Thoracic aorta (tissue), 2 donors: ENCODE results near the gene AGXT. TPM values are rescaled to one million over a fixed set of nuclear protein-coding genes. Genes with fewer than 3 reads are reported as not detected.

ENCODE experiments used
- ATAC-seq: fragments of 150-250 bp; one replicate; pipeline ENCODE4 v1.8.0; 2017; ENCODE audit warnings: low read depth; ENCODE audit not compliant: insufficient number of reproducible peaks, low FRiP score
- DNase-seq: peaks from one replicate; pipeline ENCODE4 v3.0.0-alpha.2; 2020; ENCODE audit warnings: low spot score
- H3K27ac ChIP-seq, 2 donors: fragments of 200-600 bp; sonication (generic); 1 replicate in 1 of 2; 2 replicates in 1 of 2; pipeline ENCODE4 v1.5.1; 2016; ENCODE audit warnings: mild to moderate bottlenecking in 2 of 2, moderate library complexity in 2 of 2
- H3K27me3 ChIP-seq: fragments of 200-600 bp; sonication (generic); replicated peaks from 2 replicates; pipeline ENCODE4 v1.6.0; 2016; ENCODE audit warnings: mild to moderate bottlenecking; ENCODE audit not compliant: insufficient read depth
- H3K36me3 ChIP-seq: fragments of 200-600 bp; sonication (generic); one replicate; pipeline ENCODE4 v1.5.1; 2016
- H3K4me1 ChIP-seq, 2 donors: fragments of 200-600 bp; sonication (generic); 1 replicate in 1 of 2; 2 replicates in 1 of 2; pipeline versions ENCODE4 v1.5.1 to v1.6.0; 2016; ENCODE audit warnings: low read depth in 2 of 2, mild to moderate bottlenecking in 1 of 2; ENCODE audit not compliant: control insufficient read depth in 1 of 2
- H3K4me3 ChIP-seq: fragments of 200-600 bp; sonication (generic); 2 replicates; pipeline ENCODE4 v1.5.1; 2016; ENCODE audit warnings: mild to moderate bottlenecking
- H3K9me3 ChIP-seq: fragments of 200-600 bp; sonication (generic); 2 replicates; pipeline ENCODE4 v1.5.1; 2016
- CTCF ChIP-seq: fragments of 200-600 bp; sonication (generic); IDR thresholded peaks from one replicate; pipeline ENCODE4 v1.5.1; 2019; ENCODE audit warnings: antibody characterized with exemption
- total RNA-seq, 2 donors: library from RNA; depleted of rRNA; stranded (reverse); fragments of >200 nt; gene quantifications; one replicate each; pipeline versions ENCODE4 v1.1.0 to v1.2.3, GENCODE V29; 2016

AGXT gene
- total RNA-seq, 2 donors from 2014 or later: not detected

- Histone ChIP-seq H3K36me3 (no peaks in the 10 kb centered on the region), H3K4me3 (no peak overlapping the region), H3K27me3 (no peaks in the 10 kb centered on the region), H3K27ac (no peak overlapping the region), H3K9me3 (no peaks in the 10 kb centered on the region), H3K4me1 (no peaks in the 10 kb centered on the region)
- DNase-seq: no peak
- ATAC-seq: no peak
- TF ChIP-seq CTCF: no peak
Observed at GRCh38 chr2:240857039-240858008, 11.3 kb upstream of the AGXT start.

- Histone ChIP-seq H3K4me1 (no peaks in the 10 kb centered on the region), H3K9me3 (no peaks in the 10 kb centered on the region), H3K27me3 (no peaks in the 10 kb centered on the region), H3K4me3 (no peak overlapping the region), H3K27ac (no peak overlapping the region), H3K36me3 (no peaks in the 10 kb centered on the region)
- no peak for TF ChIP-seq CTCF
- no peak for DNase-seq
- no peak for ATAC-seq
Observed at GRCh38 chr2:240858321-240858720, 10.3 kb upstream of the AGXT start.

GRCh38 chr2:240858871-240859270 lies 9.8 kb upstream of the AGXT start:
- no peak overlapping the region for H3K27ac ChIP-seq
- no peak overlapping the region for H3K4me3 ChIP-seq
- no peaks in the 10 kb centered on the region for H3K9me3 ChIP-seq
- H3K27me3 ChIP-seq: no peaks in the 10 kb centered on the region
- no peak for DNase-seq
- no peaks in the 10 kb centered on the region for H3K4me1 ChIP-seq
- no peak for ATAC-seq
- H3K36me3 ChIP-seq: no peaks in the 10 kb centered on the region
- TF ChIP-seq CTCF: no peak

- ATAC-seq (no peak), DNase-seq (no peak)
- no peaks in the 10 kb centered on the region for H3K9me3 ChIP-seq
- no peaks in the 10 kb centered on the region for H3K27me3 ChIP-seq
- no peak for TF ChIP-seq CTCF
- no peak overlapping the region for H3K27ac ChIP-seq
- no peaks in the 10 kb centered on the region for H3K36me3 ChIP-seq
- no peaks in the 10 kb centered on the region for H3K4me1 ChIP-seq
- H3K4me3 ChIP-seq: no peak overlapping the region
Observed at GRCh38 chr2:240861547-240861946, 7.1 kb upstream of the AGXT start.

GRCh38 chr2:240864475-240864874 lies 4.1 kb upstream of the AGXT start:
- no peak overlapping the region for H3K27ac ChIP-seq
- no peaks in the 10 kb centered on the region for H3K4me1 ChIP-seq
- no peaks in the 10 kb centered on the region for H3K9me3 ChIP-seq
- no peaks in the 10 kb centered on the region for H3K27me3 ChIP-seq
- no peak for TF ChIP-seq CTCF
- DNase-seq (no peak), ATAC-seq (no peak)
- no peak overlapping the region for H3K4me3 ChIP-seq
- no peaks in the 10 kb centered on the region for H3K36me3 ChIP-seq
